Osteoblast (primary cell): ENCODE data around the gene ARHGAP15. TPM values are rescaled to one million over a fixed set of nuclear protein-coding genes. Genes with fewer than 3 reads are reported as not detected.

Source experiments
- DNase-seq: peaks from one replicate; pipeline ENCODE4 v3.0.0; 2011; ENCODE audit warnings: low spot score, mixed read lengths; ENCODE audit not compliant: insufficient read length; ENCODE audit errors: missing footprints
- H2AFZ ChIP-seq: 2 replicates; pipeline ENCODE4 v1.6.0; 2011; ENCODE audit warnings: mild to moderate bottlenecking, low read length
- H3K27ac ChIP-seq: 2 replicates; pipeline ENCODE4 v1.5.1; 2011; ENCODE audit warnings: mild to moderate bottlenecking, low read depth, low read length, moderate library complexity
- H3K27me3 ChIP-seq: 2 replicates; pipeline ENCODE4 v1.6.0; 2012; ENCODE audit warnings: mild to moderate bottlenecking, control low read depth, inconsistent platforms, low read length, moderate library complexity; ENCODE audit not compliant: insufficient read depth
- H3K36me3 ChIP-seq: 2 replicates; pipeline ENCODE4 v1.5.1; 2011; ENCODE audit warnings: mild to moderate bottlenecking, low read length, control low read depth, moderate library complexity; ENCODE audit not compliant: insufficient read depth
- H3K4me1 ChIP-seq: 2 replicates; pipeline ENCODE4 v1.5.1; 2011; ENCODE audit warnings: mild to moderate bottlenecking, low read length, control low read depth, moderate library complexity; ENCODE audit not compliant: insufficient read depth
- H3K4me2 ChIP-seq: 2 replicates; pipeline ENCODE4 v1.6.0; 2011; ENCODE audit warnings: mild to moderate bottlenecking, low read length; ENCODE audit not compliant: insufficient read depth
- H3K4me3 ChIP-seq: fragments of 200-600 bp; sonication (generic); 3 replicates; pipeline ENCODE4 v1.5.1; 2012; ENCODE audit warnings: mild to moderate bottlenecking, low read length, inconsistent platforms; ENCODE audit not compliant: insufficient read depth
- H3K79me2 ChIP-seq: 2 replicates; pipeline ENCODE4 v1.6.0; 2012; ENCODE audit warnings: mild to moderate bottlenecking, low read length, control low read depth, inconsistent platforms; ENCODE audit not compliant: insufficient read depth
- H3K9me3 ChIP-seq: 2 replicates; pipeline ENCODE4 v1.5.1; 2011; ENCODE audit warnings: low read depth, low read length, control low read depth
- H4K20me1 ChIP-seq: 2 replicates; pipeline ENCODE4 v1.6.0; 2012; ENCODE audit warnings: mild to moderate bottlenecking, low read length, control low read depth; ENCODE audit not compliant: insufficient read depth
- CTCF ChIP-seq: IDR thresholded peaks from 2 replicates; pipeline ENCODE4 v1.5.1; 2011; ENCODE audit warnings: mild to moderate bottlenecking, low read depth, low read length, moderate library complexity; ENCODE audit errors: extremely low read depth
- total RNA-seq: library from RNA; depleted of rRNA; stranded (reverse); fragments of >200 nt; gene quantifications from 2 replicates; pipeline ENCODE4 v1.2.3, GENCODE V29; 2012

ARHGAP15 gene
- total RNA-seq, 1 donor, result 2.2 TPM

GRCh38 chr2:143498496-143498895 is 369.3 kb downstream of the ARHGAP15 start:
- Histone ChIP-seq H3K36me3 (no peaks in the 10 kb centered on the region), H2AFZ (no peak overlapping the region), H3K79me2 (no peaks in the 10 kb centered on the region), H3K4me2 (no peak overlapping the region), H3K27ac (no peak overlapping the region), H4K20me1 (no peaks in the 10 kb centered on the region), H3K4me3 (no peak overlapping the region), H3K9me3 (no peaks in the 10 kb centered on the region), H3K4me1 (no peaks in the 10 kb centered on the region), H3K27me3 (no peaks in the 10 kb centered on the region)
- no peak for DNase-seq
- no peak for TF ChIP-seq CTCF

GRCh38 chr2:143499061-143499460 is 369.8 kb downstream of the ARHGAP15 start:
- H3K4me2 ChIP-seq, result no peak overlapping the region
- no peak overlapping the region for H3K27ac ChIP-seq
- H4K20me1 ChIP-seq, result no peaks in the 10 kb centered on the region
- no peaks in the 10 kb centered on the region for H3K9me3 ChIP-seq
- no peak for TF ChIP-seq CTCF
- no peaks in the 10 kb centered on the region for H3K79me2 ChIP-seq
- H3K4me3 ChIP-seq, result no peak overlapping the region
- H3K4me1 ChIP-seq, result no peaks in the 10 kb centered on the region
- no peak for DNase-seq
- no peaks in the 10 kb centered on the region for H3K36me3 ChIP-seq
- no peaks in the 10 kb centered on the region for H3K27me3 ChIP-seq
- H2AFZ ChIP-seq, result no peak overlapping the region

GRCh38 chr2:143501106-143501676 is 372.0 kb downstream of the ARHGAP15 start:
- H3K36me3 ChIP-seq, result no peaks in the 10 kb centered on the region
- H2AFZ ChIP-seq, result no peak overlapping the region
- no peaks in the 10 kb centered on the region for H3K79me2 ChIP-seq
- H3K4me3 ChIP-seq, result no peak overlapping the region
- H3K4me2 ChIP-seq, result no peak overlapping the region
- no peak overlapping the region for H3K27ac ChIP-seq
- no peaks in the 10 kb centered on the region for H3K27me3 ChIP-seq
- TF ChIP-seq CTCF, result no peak
- H3K4me1 ChIP-seq, result no peaks in the 10 kb centered on the region
- no peaks in the 10 kb centered on the region for H3K9me3 ChIP-seq
- H4K20me1 ChIP-seq, result no peaks in the 10 kb centered on the region
- no peak for DNase-seq

DNA sequence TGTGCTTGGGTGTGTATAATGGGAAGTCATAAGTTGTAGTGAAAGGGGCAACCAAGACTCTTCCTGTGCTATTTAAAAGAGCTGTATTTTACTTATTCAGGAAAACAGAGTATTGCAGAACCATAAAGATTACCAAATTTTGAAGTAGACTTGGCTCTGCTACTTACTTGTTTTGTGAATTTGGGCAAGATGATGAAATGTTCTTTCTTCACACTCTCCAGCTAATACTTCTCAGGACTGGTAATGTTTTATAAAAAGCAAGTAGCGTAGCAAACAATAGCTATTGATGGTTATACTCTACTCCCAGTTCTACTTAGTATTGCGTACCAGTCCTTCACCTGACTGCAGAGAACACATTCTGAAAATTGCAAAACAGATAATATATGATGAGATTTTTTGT is 374.1 kb downstream of the ARHGAP15 start:
- H3K27ac ChIP-seq, result no peak overlapping the region
- H3K36me3 ChIP-seq, result no peaks in the 10 kb centered on the region
- H3K27me3 ChIP-seq, result no peaks in the 10 kb centered on the region
- H3K4me3 ChIP-seq, result no peak overlapping the region
- no peak for DNase-seq
- H3K4me1 ChIP-seq, result no peaks in the 10 kb centered on the region
- H3K4me2 ChIP-seq, result no peak overlapping the region
- H4K20me1 ChIP-seq, result no peaks in the 10 kb centered on the region
- TF ChIP-seq CTCF, result no peak
- no peak overlapping the region for H2AFZ ChIP-seq
- no peaks in the 10 kb centered on the region for H3K79me2 ChIP-seq
- H3K9me3 ChIP-seq, result no peaks in the 10 kb centered on the region
